Endodermal cell (in vitro differentiated cells): ENCODE measurements around the gene KPNA4. TPM values are rescaled to one million over a fixed set of nuclear protein-coding genes. Genes with fewer than 3 reads are reported as not detected.

Source experiments
- DNase-seq: peaks from one replicate; pipeline ENCODE4 v3.0.0-alpha.2; 2017
- H3K27ac ChIP-seq: 2 replicates; pipeline ENCODE4 v1.5.1; 2013; ENCODE audit warnings: mild to moderate bottlenecking, low read depth, low read length, moderate library complexity
- H3K27me3 ChIP-seq: 2 replicates; pipeline ENCODE4 v1.6.1; 2013; ENCODE audit warnings: mild to moderate bottlenecking, low read length, moderate library complexity; ENCODE audit not compliant: insufficient read depth, control insufficient read depth, poor library complexity, severe bottlenecking
- H3K36me3 ChIP-seq: 2 replicates; pipeline ENCODE4 v1.7.0; 2013; ENCODE audit warnings: mild to moderate bottlenecking, low read length, moderate library complexity; ENCODE audit not compliant: control insufficient read depth, insufficient read depth
- H3K4me1 ChIP-seq: one replicate; pipeline ENCODE4 v1.7.0; 2013; ENCODE audit warnings: low read length; ENCODE audit not compliant: control insufficient read depth, insufficient read depth
- H3K4me3 ChIP-seq: 2 replicates; pipeline ENCODE4 v1.5.1; 2013; ENCODE audit warnings: mild to moderate bottlenecking, low read length, moderate library complexity
- H3K9ac ChIP-seq: 2 replicates; pipeline ENCODE4 v1.6.1; 2013; ENCODE audit warnings: mild to moderate bottlenecking, low read length, moderate library complexity; ENCODE audit not compliant: poor library complexity, severe bottlenecking; ENCODE audit errors: extremely low read depth
- H3K9me3 ChIP-seq: 2 replicates; pipeline ENCODE4 v1.6.1; 2013; ENCODE audit warnings: mild to moderate bottlenecking, low read length, moderate library complexity; ENCODE audit not compliant: control insufficient read depth
- H3K27ac Mint-ChIP-seq: 2 replicates; pipeline ENCODE4 v1.8.0; 2020; ENCODE audit warnings: mixed read lengths
- H3K27me3 Mint-ChIP-seq: 2 replicates; pipeline ENCODE4 v1.8.0; 2021; ENCODE audit warnings: mild to moderate bottlenecking, mixed read lengths; ENCODE audit not compliant: insufficient read depth
- H3K36me3 Mint-ChIP-seq: 2 replicates; pipeline ENCODE4 v1.8.0; 2020; ENCODE audit warnings: low read depth, mixed read lengths
- H3K4me1 Mint-ChIP-seq: 2 replicates; pipeline ENCODE4 v1.8.0; 2020; ENCODE audit warnings: mixed read lengths
- H3K4me3 Mint-ChIP-seq: 2 replicates; pipeline ENCODE4 v1.8.0; 2020; ENCODE audit warnings: mild to moderate bottlenecking, moderate library complexity, mixed read lengths
- H3K9me3 Mint-ChIP-seq: 2 replicates; pipeline ENCODE4 v1.8.0; 2020; ENCODE audit warnings: mild to moderate bottlenecking, mixed read lengths
- WGBS, 2 experiments: methylation state at CpG; one replicate each; pipeline versions ENCODE4 v1.1.5 to v1.1.7; 2013; ENCODE audit warnings: missing lambda C conversion rate in 2 of 2, mixed read lengths in 1 of 2; ENCODE audit not compliant: insufficient coverage in 1 of 2, insufficient read length in 1 of 2; 5-methylcytosine and 5-hydroxymethylcytosine counted together
- total RNA-seq, 2 donors: library from RNA; stranded (reverse); fragmentation: NEBNext Ultra II Directional in 1 of 2; extraction: Animal tissue kit (Norgen Biotek cat#: 25700) in 1 of 2; gene quantifications; 2 replicates in 1 of 2; 3 replicates in 1 of 2; pipeline ENCODE4 v1.2.1, GENCODE V29; 2021
- TF ChIP-seq, protein P1 (sequence below): fragments of 200-600 bp; sonication (generic); conservative IDR thresholded peaks from 2 replicates; pipeline ENCODE4 v1.5.0; 2021; ENCODE audit warnings: antibody characterized with exemption, mild to moderate bottlenecking

The KPNA4 gene
- total RNA-seq, 2 donors from 2014 or later: 65.2 to 73.0 TPM

DNA sequence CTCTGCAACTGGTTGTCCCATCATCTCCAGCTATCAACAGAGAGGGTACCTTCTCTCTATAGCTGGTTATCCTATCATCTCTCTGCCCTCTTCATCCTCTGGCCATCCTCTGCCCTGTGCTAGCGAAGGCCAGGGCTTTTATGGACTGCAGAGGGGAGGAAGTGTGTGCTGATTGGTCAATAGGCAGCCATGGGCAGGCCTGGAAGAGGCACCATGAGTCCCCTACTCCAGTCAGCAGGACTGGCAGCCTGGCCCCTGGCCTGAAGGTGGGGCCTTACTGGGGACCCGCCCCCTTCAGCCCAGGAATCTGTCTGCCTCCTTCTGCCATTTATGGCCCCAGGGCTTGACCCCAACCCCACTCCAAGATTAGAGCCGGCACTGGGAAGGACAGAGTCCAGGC, 105.3 kb downstream of the KPNA4 start:
- Histone ChIP-seq H3K9ac (no peak overlapping the region), H3K36me3 (no peaks in the 10 kb centered on the region), H3K9me3 (peaks cover 9% of the 10 kb centered on the region), H3K4me1 (peaks cover 11% of the 10 kb centered on the region), H3K27me3 (peaks cover 65% of the 10 kb centered on the region), H3K27ac (no peak overlapping the region), H3K4me3 (no peak overlapping the region)
- Mint-ChIP-seq H3K27me3 (peaks cover 49% of the 10 kb centered on the region), H3K27ac (no peak overlapping the region), H3K9me3 (peaks cover 12% of the 10 kb centered on the region), H3K4me3 (no peak overlapping the region), H3K36me3 (no peaks in the 10 kb centered on the region), H3K4me1 (peaks cover 22% of the 10 kb centered on the region)
- TF ChIP-seq, protein P1, sequence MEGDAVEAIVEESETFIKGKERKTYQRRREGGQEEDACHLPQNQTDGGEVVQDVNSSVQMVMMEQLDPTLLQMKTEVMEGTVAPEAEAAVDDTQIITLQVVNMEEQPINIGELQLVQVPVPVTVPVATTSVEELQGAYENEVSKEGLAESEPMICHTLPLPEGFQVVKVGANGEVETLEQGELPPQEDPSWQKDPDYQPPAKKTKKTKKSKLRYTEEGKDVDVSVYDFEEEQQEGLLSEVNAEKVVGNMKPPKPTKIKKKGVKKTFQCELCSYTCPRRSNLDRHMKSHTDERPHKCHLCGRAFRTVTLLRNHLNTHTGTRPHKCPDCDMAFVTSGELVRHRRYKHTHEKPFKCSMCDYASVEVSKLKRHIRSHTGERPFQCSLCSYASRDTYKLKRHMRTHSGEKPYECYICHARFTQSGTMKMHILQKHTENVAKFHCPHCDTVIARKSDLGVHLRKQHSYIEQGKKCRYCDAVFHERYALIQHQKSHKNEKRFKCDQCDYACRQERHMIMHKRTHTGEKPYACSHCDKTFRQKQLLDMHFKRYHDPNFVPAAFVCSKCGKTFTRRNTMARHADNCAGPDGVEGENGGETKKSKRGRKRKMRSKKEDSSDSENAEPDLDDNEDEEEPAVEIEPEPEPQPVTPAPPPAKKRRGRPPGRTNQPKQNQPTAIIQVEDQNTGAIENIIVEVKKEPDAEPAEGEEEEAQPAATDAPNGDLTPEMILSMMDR: no peak
- no peak for DNase-seq
- WGBS, 2 experiments: 93 to 100% methylated on average over 1 to 3 of the region's 3 CpGs

DNA sequence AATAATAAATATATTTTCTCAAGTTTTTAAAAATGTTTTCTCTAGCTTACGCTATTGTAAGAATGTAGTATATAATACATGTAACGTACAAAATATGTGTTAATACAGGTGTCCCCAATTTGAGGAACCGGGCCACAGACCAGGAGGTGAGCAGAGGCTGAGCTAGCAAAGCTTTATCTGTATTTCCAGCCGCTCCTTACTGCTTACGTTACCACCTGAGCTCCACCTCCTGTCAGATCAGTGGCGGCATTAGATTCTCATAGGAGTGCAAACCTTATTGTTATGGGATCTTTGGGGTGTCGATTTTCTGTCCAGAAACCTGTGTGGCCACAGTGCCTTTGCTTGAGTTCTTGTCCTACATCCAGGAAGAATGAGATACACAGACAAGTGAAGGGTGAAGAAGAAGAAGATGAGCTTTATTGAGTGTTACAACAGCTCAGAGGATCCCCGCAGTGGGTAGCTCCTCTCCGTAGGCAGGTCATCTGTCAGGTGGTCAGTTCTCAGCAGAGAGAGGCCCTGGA, 105.9 kb downstream of the KPNA4 start:
- Mint-ChIP-seq H3K4me3 (no peak overlapping the region), H3K27me3 (peaks cover 53% of the 10 kb centered on the region), H3K27ac (no peak overlapping the region), H3K36me3 (no peaks in the 10 kb centered on the region), H3K4me1 (peaks cover 22% of the 10 kb centered on the region), H3K9me3 (peaks cover 12% of the 10 kb centered on the region)
- no peak overlapping the region for H3K4me3 ChIP-seq
- no peak for DNase-seq
- peaks cover 9% of the 10 kb centered on the region for H3K9me3 ChIP-seq
- 95 to 99% methylated on average over 6 to 9 of the region's 9 CpGs for WGBS, 2 experiments
- no peak overlapping the region for H3K9ac ChIP-seq
- H3K36me3 ChIP-seq: no peaks in the 10 kb centered on the region
- peaks cover 65% of the 10 kb centered on the region for H3K27me3 ChIP-seq
- H3K4me1 ChIP-seq: peaks cover 11% of the 10 kb centered on the region
- no peak overlapping the region for H3K27ac ChIP-seq
- TF ChIP-seq, protein P1: no peak

DNA sequence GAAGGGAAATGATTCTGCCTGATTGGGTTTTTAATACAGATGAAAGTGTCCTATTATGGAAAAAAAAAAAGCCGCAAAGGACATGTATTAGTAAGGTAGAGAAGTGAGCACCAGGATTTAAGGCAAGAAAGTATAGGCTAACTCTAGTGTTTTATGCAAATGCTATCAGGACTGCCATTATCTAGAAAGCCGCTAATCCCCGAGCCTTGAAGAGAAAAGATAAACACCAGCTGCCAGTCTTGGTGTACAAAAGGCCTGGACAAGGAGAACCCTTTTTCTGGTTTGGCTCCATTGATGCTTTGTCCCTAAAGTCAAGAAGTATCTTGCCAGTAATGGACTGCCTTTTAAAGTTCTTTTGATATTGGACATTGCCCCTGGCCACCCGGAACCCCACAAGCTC, 107.2 kb downstream of the KPNA4 start:
- H3K4me1 Mint-ChIP-seq: peaks cover 22% of the 10 kb centered on the region
- DNase-seq: no peak
- Histone ChIP-seq H3K36me3 (no peaks in the 10 kb centered on the region), H3K4me1 (peaks cover 11% of the 10 kb centered on the region), H3K9ac (no peak overlapping the region), H3K9me3 (peaks cover 9% of the 10 kb centered on the region), H3K4me3 (no peak overlapping the region), H3K27me3 (peaks cover 68% of the 10 kb centered on the region), H3K27ac (no peak overlapping the region)
- H3K27ac Mint-ChIP-seq: no peak overlapping the region
- no peak overlapping the region for H3K4me3 Mint-ChIP-seq
- 80 to 91% methylated on average over 3 to 4 of the region's 4 CpGs for WGBS, 2 experiments
- H3K27me3 Mint-ChIP-seq: peaks cover 62% of the 10 kb centered on the region
- peaks cover 12% of the 10 kb centered on the region for H3K9me3 Mint-ChIP-seq
- TF ChIP-seq, protein P1: no peak
- no peaks in the 10 kb centered on the region for H3K36me3 Mint-ChIP-seq
